Type B pancreatic cell (in vitro differentiated cells): ENCODE measurements around the gene ITGB2. TPM values are rescaled to one million over a fixed set of nuclear protein-coding genes. Genes with fewer than 3 reads are reported as not detected.
A peak's percentile ranks its signal among the peaks of the same experiment; 100 is the strongest.

Experiments
- DNase-seq: peaks from one replicate; pipeline ENCODE4 v3.0.0; 2021; ENCODE audit warnings: mixed read lengths; ENCODE audit not compliant: unreplicated experiment; ENCODE audit errors: extremely low spot score
- H3K27ac Mint-ChIP-seq: 2 replicates; pipeline ENCODE4 v1.8.0; 2021; ENCODE audit warnings: mild to moderate bottlenecking, mixed read lengths
- H3K27me3 Mint-ChIP-seq: 2 replicates; pipeline ENCODE4 v1.8.0; 2021; ENCODE audit warnings: mixed read lengths
- H3K36me3 Mint-ChIP-seq: 2 replicates; pipeline ENCODE4 v1.8.0; 2021; ENCODE audit warnings: mixed read lengths
- H3K4me1 Mint-ChIP-seq: one replicate; pipeline ENCODE4 v1.8.0; 2021; ENCODE audit warnings: mixed read lengths; ENCODE audit not compliant: unreplicated experiment
- H3K4me3 Mint-ChIP-seq: 2 replicates; pipeline ENCODE4 v1.8.0; 2021; ENCODE audit warnings: mild to moderate bottlenecking, mixed read lengths
- H3K9me3 Mint-ChIP-seq: 2 replicates; pipeline ENCODE4 v1.8.0; 2021; ENCODE audit warnings: mixed read lengths
- CTCF ChIP-seq: fragments of 200-600 bp; sonication (generic); conservative IDR thresholded peaks from 2 replicates; pipeline ENCODE4 v1.5.0; 2021; ENCODE audit warnings: antibody characterized with exemption, mild to moderate bottlenecking
- total RNA-seq: library from RNA; stranded (reverse); gene quantifications from 2 replicates; pipeline ENCODE4 v1.2.1, GENCODE V29; 2021; ENCODE audit warnings: low replicate concordance

Gene ITGB2
- total RNA-seq, 1 donor from 2014 or later = 0.80 TPM

GRCh38 chr21:44927259-44927586 lies 6.5 kb upstream of the ITGB2 start:
- DNase-seq = no peak
- Mint-ChIP-seq H3K27ac (no peak overlapping the region), H3K9me3 (no peaks in the 10 kb centered on the region), H3K36me3 (no peaks in the 10 kb centered on the region), H3K27me3 (peaks cover 82% of the 10 kb centered on the region), H3K4me3 (no peak overlapping the region), H3K4me1 (peaks cover 3% of the 10 kb centered on the region)
- no peak for TF ChIP-seq CTCF

- peak overlapping the region; percentile 51 for H3K4me3 Mint-ChIP-seq
These were observed 5.8 kb upstream of the ITGB2 start for GRCh38 chr21:44926331-44927101.

GRCh38 chr21:44925378-44925755 lies 4.7 kb upstream of the ITGB2 start:
- Mint-ChIP-seq H3K36me3 (no peaks in the 10 kb centered on the region), H3K4me3 (no peak overlapping the region), H3K9me3 (no peaks in the 10 kb centered on the region), H3K27me3 (peaks cover 79% of the 10 kb centered on the region), H3K27ac (no peak overlapping the region), H3K4me1 (no peaks in the 10 kb centered on the region)
- TF ChIP-seq CTCF = no peak
- DNase-seq = no peak

More at GRCh38 chr21:44926331-44927101, 5.8 kb upstream of the ITGB2 start:
- DNase-seq = no peak
- H3K27me3 Mint-ChIP-seq = peaks cover 82% of the 10 kb centered on the region
- H3K9me3 Mint-ChIP-seq = no peaks in the 10 kb centered on the region
- H3K4me1 Mint-ChIP-seq = peaks cover 3% of the 10 kb centered on the region
- no peaks in the 10 kb centered on the region for H3K36me3 Mint-ChIP-seq
- TF ChIP-seq CTCF = no peak
- peak overlapping the region; percentile 58 for H3K27ac Mint-ChIP-seq

GRCh38 chr21:44924606-44925377 lies 4.1 kb upstream of the ITGB2 start:
- no peak for TF ChIP-seq CTCF
- Mint-ChIP-seq H3K4me1 (no peaks in the 10 kb centered on the region), H3K27me3 (peaks cover 78% of the 10 kb centered on the region), H3K4me3 (no peak overlapping the region), H3K36me3 (no peaks in the 10 kb centered on the region), H3K27ac (no peak overlapping the region), H3K9me3 (no peaks in the 10 kb centered on the region)
- DNase-seq = no peak

- H3K9me3 Mint-ChIP-seq = no peaks in the 10 kb centered on the region
- H3K27me3 Mint-ChIP-seq = peaks cover 72% of the 10 kb centered on the region
- TF ChIP-seq CTCF = no peak
- no peak overlapping the region for H3K27ac Mint-ChIP-seq
- H3K36me3 Mint-ChIP-seq = no peaks in the 10 kb centered on the region
- no peak for DNase-seq
- H3K4me3 Mint-ChIP-seq = no peak overlapping the region
- H3K4me1 Mint-ChIP-seq = no peaks in the 10 kb centered on the region
These were observed 2.9 kb upstream of the ITGB2 start for GRCh38 chr21:44923480-44924084.
